WI38 (cell line): ENCODE results near the gene GABPB2.

ENCODE experiments used
- H3K4me3 ChIP-seq: 2 replicates; pipeline ENCODE4 v1.5.1; 2011; ENCODE audit warnings: low read depth, mild to moderate bottlenecking, control low read depth, low read length
- CTCF ChIP-seq: IDR thresholded peaks from 2 replicates; pipeline ENCODE4 v1.5.1; 2012; ENCODE audit warnings: low read depth, mild to moderate bottlenecking, control low read depth, low read length

GABPB2 gene

GRCh38 chr1:151124763-151125403 lies 54.3 kb downstream of the GABPB2 start:
- no peak for TF ChIP-seq CTCF
- no peak overlapping the region for H3K4me3 ChIP-seq

GRCh38 chr1:151128800-151129199 lies 58.2 kb downstream of the GABPB2 start:
- TF ChIP-seq CTCF, result no peak
- H3K4me3 ChIP-seq, result no peak overlapping the region

GRCh38 chr1:151130987-151131586 lies 60.5 kb downstream of the GABPB2 start:
- no peak overlapping the region for H3K4me3 ChIP-seq
- no peak for TF ChIP-seq CTCF

GRCh38 chr1:151131701-151132334 lies 61.3 kb downstream of the GABPB2 start:
- TF ChIP-seq CTCF, result no peak
- no peak overlapping the region for H3K4me3 ChIP-seq

GRCh38 chr1:151132335-151133017 lies 61.9 kb downstream of the GABPB2 start:
- no peak overlapping the region for H3K4me3 ChIP-seq
- TF ChIP-seq CTCF, result no peak

- TF ChIP-seq CTCF, result no peak
- no peak overlapping the region for H3K4me3 ChIP-seq
Measured at GRCh38 chr1:151133018-151133806, 62.7 kb downstream of the GABPB2 start.
